Activated naive CD8-positive, alpha-beta T cell (primary cell): ENCODE measurements around the gene TSC2.
"Not testable (repeated sequence)": the region's sequence is repeated elsewhere in the genome, so short reads cannot be mapped to it uniquely, and the experiment has no call there.

Source experiments
- H3K27ac Mint-ChIP-seq: one replicate; pipeline ENCODE4 v1.8.0; 2021; ENCODE audit warnings: mixed read lengths
- H3K27me3 Mint-ChIP-seq: one replicate; pipeline ENCODE4 v1.8.0; 2021; ENCODE audit warnings: mixed read lengths
- H3K36me3 Mint-ChIP-seq: one replicate; pipeline ENCODE4 v1.8.0; 2021; ENCODE audit warnings: mixed read lengths
- H3K4me1 Mint-ChIP-seq: one replicate; pipeline ENCODE4 v1.8.0; 2021; ENCODE audit warnings: low read depth, mixed read lengths
- H3K4me3 Mint-ChIP-seq: one replicate; pipeline ENCODE4 v1.8.0; 2021; ENCODE audit warnings: mild to moderate bottlenecking, mixed read lengths
- H3K9me3 Mint-ChIP-seq: one replicate; pipeline ENCODE4 v1.8.0; 2021; ENCODE audit warnings: low read depth, mixed read lengths

Gene TSC2

GRCh38 chr16:2114225-2114624, 66.4 kb downstream of the TSC2 start:
- not testable (repeated sequence) for H3K27ac Mint-ChIP-seq, H3K4me1 Mint-ChIP-seq, H3K4me3 Mint-ChIP-seq, H3K9me3 Mint-ChIP-seq, H3K27me3 Mint-ChIP-seq, H3K36me3 Mint-ChIP-seq

GRCh38 chr16:2114885-2115590, 67.3 kb downstream of the TSC2 start:
- H3K27me3 Mint-ChIP-seq, H3K27ac Mint-ChIP-seq, H3K9me3 Mint-ChIP-seq, H3K4me3 Mint-ChIP-seq, H3K4me1 Mint-ChIP-seq, H3K36me3 Mint-ChIP-seq: not testable (repeated sequence)

- H3K27ac Mint-ChIP-seq, result no peak overlapping the region
- no peaks in the 10 kb centered on the region for H3K27me3 Mint-ChIP-seq
- no peak overlapping the region for H3K4me3 Mint-ChIP-seq
- H3K9me3 Mint-ChIP-seq, result no peaks in the 10 kb centered on the region
- H3K36me3 Mint-ChIP-seq, result no peaks in the 10 kb centered on the region
- peaks cover 3% of the 10 kb centered on the region for H3K4me1 Mint-ChIP-seq
Measured at GRCh38 chr16:2115591-2115973, 67.8 kb downstream of the TSC2 start.

- not testable (repeated sequence) for H3K4me3 Mint-ChIP-seq, H3K4me1 Mint-ChIP-seq, H3K36me3 Mint-ChIP-seq, H3K27ac Mint-ChIP-seq, H3K9me3 Mint-ChIP-seq, H3K27me3 Mint-ChIP-seq
Measured at GRCh38 chr16:2116428-2116827, 68.6 kb downstream of the TSC2 start.

DNA sequence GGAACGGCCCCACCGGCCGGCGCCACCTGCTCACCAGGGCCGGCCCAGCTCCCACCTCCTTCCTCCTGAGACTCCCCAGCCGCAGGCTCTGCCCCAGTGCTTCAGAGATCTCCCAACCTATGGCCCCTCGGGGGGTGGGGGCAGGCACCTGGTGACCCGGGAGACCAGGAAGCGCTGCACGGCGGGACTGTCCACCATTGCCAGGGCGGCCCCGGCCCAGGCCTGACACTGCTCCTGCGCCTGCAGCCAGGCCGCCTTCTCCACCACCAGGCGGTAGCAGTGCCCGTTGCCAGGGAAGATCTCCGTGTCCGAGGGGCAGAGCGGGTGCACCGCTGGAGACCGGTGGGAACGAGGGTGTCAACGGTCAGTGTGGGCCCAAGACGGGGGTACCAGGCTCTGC, 69.6 kb downstream of the TSC2 start:
- not testable (repeated sequence) for H3K27ac Mint-ChIP-seq, H3K36me3 Mint-ChIP-seq, H3K4me3 Mint-ChIP-seq, H3K9me3 Mint-ChIP-seq, H3K4me1 Mint-ChIP-seq, H3K27me3 Mint-ChIP-seq

DNA sequence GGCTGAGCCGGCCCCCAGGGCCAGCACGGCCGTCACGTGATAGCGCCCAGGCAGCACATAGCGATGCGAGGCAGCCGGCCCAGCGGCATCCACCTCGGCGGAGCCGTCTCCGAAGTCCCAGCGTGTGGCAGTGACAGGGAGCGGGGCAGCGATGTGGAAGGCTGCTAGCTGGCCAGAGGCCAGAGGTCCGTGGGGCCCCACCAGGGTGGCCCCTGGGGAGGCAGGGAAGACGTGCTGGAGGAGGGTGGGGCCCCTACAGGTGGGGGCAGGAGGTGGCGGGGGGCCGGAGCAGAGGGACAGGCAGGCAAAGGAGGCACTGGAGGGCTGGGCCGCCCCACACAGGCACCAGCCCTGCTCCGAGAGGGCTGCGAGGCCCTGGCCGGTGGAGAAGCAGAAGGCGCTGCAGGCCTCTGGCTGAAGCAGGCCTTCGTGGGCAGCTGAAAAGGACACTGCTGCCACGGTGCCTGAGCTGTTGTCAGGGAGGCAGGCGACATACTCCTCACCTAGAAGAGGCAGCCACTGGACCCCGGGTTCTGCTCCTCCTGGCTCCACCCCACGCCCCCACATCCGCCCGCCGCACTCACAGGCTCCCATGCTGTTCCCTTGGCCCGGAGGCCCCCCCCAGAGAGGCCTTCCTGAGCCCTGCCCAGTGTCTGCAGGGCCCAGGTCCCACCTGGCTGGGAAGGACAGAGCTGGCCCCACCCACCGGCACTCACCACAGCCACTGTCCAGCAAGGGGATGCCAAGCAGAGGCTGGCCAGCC, 70.4 kb downstream of the TSC2 start:
- H3K4me3 Mint-ChIP-seq, H3K27ac Mint-ChIP-seq, H3K27me3 Mint-ChIP-seq, H3K9me3 Mint-ChIP-seq, H3K4me1 Mint-ChIP-seq, H3K36me3 Mint-ChIP-seq: not testable (repeated sequence)

DNA sequence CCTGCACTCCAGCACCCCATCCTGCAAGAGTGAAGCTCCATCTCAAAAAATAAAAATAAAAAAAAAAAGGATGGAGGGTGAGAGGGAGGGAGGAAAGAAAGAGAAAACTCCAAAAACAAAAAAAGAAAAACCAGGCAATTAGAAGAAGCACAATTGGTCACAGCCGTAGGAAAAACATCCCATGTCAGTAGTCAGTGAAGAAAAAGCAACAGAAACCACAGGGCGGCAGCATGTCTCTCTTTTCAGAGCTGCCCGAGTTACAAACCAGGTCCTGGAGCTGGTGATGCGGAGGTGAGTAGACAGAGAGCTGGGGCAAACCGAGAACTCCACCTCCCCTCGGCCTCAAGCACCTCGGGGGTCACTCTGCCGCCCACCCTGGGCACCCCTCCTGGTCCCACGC, 73.5 kb downstream of the TSC2 start:
- not testable (repeated sequence) for H3K4me3 Mint-ChIP-seq, H3K36me3 Mint-ChIP-seq, H3K27ac Mint-ChIP-seq, H3K27me3 Mint-ChIP-seq, H3K4me1 Mint-ChIP-seq, H3K9me3 Mint-ChIP-seq

DNA sequence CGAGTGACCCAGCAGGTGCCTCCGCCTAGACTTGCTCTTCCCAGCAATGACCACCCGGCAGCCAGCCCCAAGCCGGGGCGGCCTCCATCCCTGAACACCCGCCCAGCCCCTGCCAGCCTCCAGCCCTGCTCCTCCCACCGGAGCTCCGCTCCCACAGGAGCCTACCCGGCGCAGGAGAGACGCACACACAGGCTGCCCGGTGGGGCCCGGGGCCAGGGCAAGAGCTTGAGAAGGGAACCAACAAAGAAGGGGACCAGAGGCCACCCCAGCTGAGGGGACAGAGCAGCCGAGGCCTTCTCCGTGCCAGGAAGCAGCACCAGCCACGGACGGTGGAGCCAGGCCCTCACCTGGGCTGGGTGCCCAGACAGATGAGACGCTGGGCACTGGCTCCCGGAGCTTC, 74.1 kb downstream of the TSC2 start:
- Mint-ChIP-seq H3K4me1 (peaks cover 6% of the 10 kb centered on the region), H3K9me3 (no peaks in the 10 kb centered on the region), H3K36me3 (no peaks in the 10 kb centered on the region), H3K4me3 (no peak overlapping the region), H3K27me3 (no peaks in the 10 kb centered on the region), H3K27ac (no peak overlapping the region)

DNA sequence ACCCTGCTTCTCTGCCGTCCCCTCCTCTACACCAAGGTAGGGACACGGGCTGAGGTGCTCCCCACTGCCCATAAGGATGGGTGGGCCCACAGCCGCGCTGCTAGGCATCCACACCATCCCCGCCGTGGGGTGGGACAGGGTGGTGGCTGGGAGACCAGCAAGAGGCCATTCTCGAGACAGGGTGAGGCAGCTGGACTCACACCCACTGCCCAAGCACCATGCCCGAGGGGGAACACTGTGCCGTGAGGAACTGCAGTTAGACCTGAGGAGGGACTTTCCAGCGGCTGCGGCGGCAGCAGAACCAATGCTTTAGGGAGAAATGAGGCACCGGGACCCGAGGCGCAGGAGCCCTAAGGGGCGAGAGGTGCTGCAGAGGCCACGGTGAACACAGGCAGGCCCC, 74.6 kb downstream of the TSC2 start:
- no peak overlapping the region for H3K4me3 Mint-ChIP-seq
- H3K36me3 Mint-ChIP-seq, result no peaks in the 10 kb centered on the region

GRCh38 chr16:2122934-2123683, 75.3 kb downstream of the TSC2 start:
- H3K27me3 Mint-ChIP-seq, H3K4me3 Mint-ChIP-seq, H3K27ac Mint-ChIP-seq, H3K9me3 Mint-ChIP-seq, H3K36me3 Mint-ChIP-seq: not testable (repeated sequence)
- H3K4me1 Mint-ChIP-seq, result peaks cover 11% of the 10 kb centered on the region

More for the DNA sequence above, 74.6 kb downstream of the TSC2 start:
- Mint-ChIP-seq H3K9me3 (no peaks in the 10 kb centered on the region), H3K4me1 (peaks cover 11% of the 10 kb centered on the region), H3K27ac (no peak overlapping the region), H3K27me3 (no peaks in the 10 kb centered on the region)

- not testable (repeated sequence) for H3K36me3 Mint-ChIP-seq, H3K27ac Mint-ChIP-seq, H3K27me3 Mint-ChIP-seq, H3K9me3 Mint-ChIP-seq, H3K4me3 Mint-ChIP-seq
- peaks cover 16% of the 10 kb centered on the region for H3K4me1 Mint-ChIP-seq
Measured at GRCh38 chr16:2123706-2124376, 76.1 kb downstream of the TSC2 start.

DNA sequence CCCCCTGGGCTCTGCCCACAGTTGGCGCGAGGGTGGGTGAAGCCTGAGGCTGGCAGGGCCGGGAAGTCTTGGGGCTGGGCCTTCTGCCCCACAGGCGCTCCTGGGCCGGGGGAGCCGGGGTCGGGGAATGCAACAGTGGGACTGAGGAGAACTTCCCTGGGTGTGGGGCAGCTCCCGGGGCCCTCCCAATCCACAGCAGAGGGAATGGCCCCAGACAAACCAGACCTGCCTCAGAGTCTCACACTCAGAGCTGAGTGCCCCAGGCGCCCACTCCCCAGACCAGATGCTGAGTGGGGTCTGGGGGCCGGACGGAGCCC, 76.5 kb downstream of the TSC2 start:
- not testable (repeated sequence) for H3K4me3 Mint-ChIP-seq, H3K9me3 Mint-ChIP-seq, H3K27me3 Mint-ChIP-seq, H3K27ac Mint-ChIP-seq, H3K36me3 Mint-ChIP-seq
- peaks cover 17% of the 10 kb centered on the region for H3K4me1 Mint-ChIP-seq

GRCh38 chr16:2124694-2125444, 77.1 kb downstream of the TSC2 start:
- not testable (repeated sequence) for H3K27me3 Mint-ChIP-seq, H3K27ac Mint-ChIP-seq, H3K4me3 Mint-ChIP-seq, H3K9me3 Mint-ChIP-seq, H3K36me3 Mint-ChIP-seq
- H3K4me1 Mint-ChIP-seq, result peaks cover 17% of the 10 kb centered on the region

DNA sequence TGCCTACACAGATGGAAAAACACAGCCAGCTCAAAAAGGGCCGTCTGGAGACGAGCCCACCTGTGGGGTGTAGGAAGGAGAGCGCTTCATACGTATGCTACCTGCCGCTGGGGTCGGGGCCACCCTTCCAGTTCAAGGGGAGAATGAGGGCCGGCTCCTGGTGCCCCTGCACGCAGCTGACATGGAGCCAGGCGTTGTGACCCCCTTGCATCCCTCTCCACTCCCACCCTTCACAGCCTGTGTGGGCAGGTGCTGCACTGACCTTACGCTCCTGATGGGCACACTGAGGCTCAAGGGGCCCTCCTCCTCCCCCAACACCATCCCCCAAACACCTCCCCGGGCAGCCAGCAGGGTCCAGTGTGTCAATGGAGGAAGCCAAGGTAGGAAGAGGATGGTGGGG, 77.8 kb downstream of the TSC2 start:
- H3K27ac Mint-ChIP-seq, H3K9me3 Mint-ChIP-seq, H3K4me3 Mint-ChIP-seq, H3K27me3 Mint-ChIP-seq, H3K36me3 Mint-ChIP-seq: not testable (repeated sequence)
- H3K4me1 Mint-ChIP-seq, result peaks cover 14% of the 10 kb centered on the region
